SIG-M5 treated with dmso at 0.1 percent for 504 hours (cell line): Measurements from ENCODE around the gene CPM.
A peak's percentile ranks its signal among the peaks of the same experiment; 100 is the strongest.

ENCODE experiments used
- DNase-seq: peaks from one replicate; lab custom pipeline; 2025; ENCODE audit not compliant: unreplicated experiment; lab: John Stamatoyannopoulos, UW

The CPM gene

GRCh38 chr12:68908076-68908475 lies 24.9 kb downstream of the CPM start:
- no peak for DNase-seq

GRCh38 chr12:68905733-68906132 lies 27.2 kb downstream of the CPM start:
- no peak for DNase-seq

GRCh38 chr12:68904351-68904962 lies 28.5 kb downstream of the CPM start:
- peak; percentile 51 for DNase-seq

GRCh38 chr12:68903511-68903910 lies 29.5 kb downstream of the CPM start:
- no peak for DNase-seq

GRCh38 chr12:68901551-68901950 lies 31.4 kb downstream of the CPM start:
- DNase-seq = no peak

- DNase-seq = no peak
Observed at GRCh38 chr12:68901145-68901544, 31.8 kb downstream of the CPM start.

- no peak for DNase-seq
Observed at GRCh38 chr12:68900241-68900640, 32.7 kb downstream of the CPM start.

GRCh38 chr12:68899251-68899771 lies 33.7 kb downstream of the CPM start:
- no peak for DNase-seq

- DNase-seq = peak; percentile 41
Observed at GRCh38 chr12:68896881-68897540, 36.0 kb downstream of the CPM start.

GRCh38 chr12:68894276-68894855 lies 38.6 kb downstream of the CPM start:
- no peak for DNase-seq

GRCh38 chr12:68893741-68894140 lies 39.2 kb downstream of the CPM start:
- no peak for DNase-seq

GRCh38 chr12:68893201-68893600 lies 39.8 kb downstream of the CPM start:
- DNase-seq = no peak

GRCh38 chr12:68891141-68891540 lies 41.8 kb downstream of the CPM start:
- no peak for DNase-seq

- DNase-seq = no peak
Observed at GRCh38 chr12:68890701-68891113, 42.3 kb downstream of the CPM start.

- DNase-seq = no peak
Observed at GRCh38 chr12:68888243-68888642, 44.7 kb downstream of the CPM start.

- no peak for DNase-seq
Observed at GRCh38 chr12:68887641-68888040, 45.3 kb downstream of the CPM start.

- DNase-seq = no peak
Observed at GRCh38 chr12:68886636-68887572, 46.1 kb downstream of the CPM start.

GRCh38 chr12:68885381-68885780 lies 47.6 kb downstream of the CPM start:
- no peak for DNase-seq

GRCh38 chr12:68884251-68884650 lies 48.7 kb downstream of the CPM start:
- DNase-seq = no peak

- DNase-seq = no peak
Observed at GRCh38 chr12:68883151-68883550, 49.8 kb downstream of the CPM start.

GRCh38 chr12:68882251-68882964 lies 50.6 kb downstream of the CPM start:
- no peak for DNase-seq
